GM10847 (cell line): ENCODE results near the gene CBFA2T3.

ENCODE experiments used
- POLR2A ChIP-seq: IDR thresholded peaks from 2 replicates; pipeline ENCODE4 v1.6.1; 2011; ENCODE audit not compliant: insufficient read length; ENCODE audit errors: extremely low read depth

CBFA2T3 gene

GRCh38 chr16:88864521-88864920 lies 112.5 kb downstream of the CBFA2T3 start:
- TF ChIP-seq POLR2A, result no peak

GRCh38 chr16:88864099-88864498 lies 112.9 kb downstream of the CBFA2T3 start:
- TF ChIP-seq POLR2A, result no peak

GRCh38 chr16:88863426-88863825 lies 113.6 kb downstream of the CBFA2T3 start:
- no peak for TF ChIP-seq POLR2A

GRCh38 chr16:88862968-88863367 lies 114.0 kb downstream of the CBFA2T3 start:
- TF ChIP-seq POLR2A, result no peak

- TF ChIP-seq POLR2A, result no peak
Measured at GRCh38 chr16:88861359-88861758, 115.6 kb downstream of the CBFA2T3 start.

GRCh38 chr16:88859381-88860091 lies 117.5 kb downstream of the CBFA2T3 start:
- no peak for TF ChIP-seq POLR2A

- TF ChIP-seq POLR2A, result no peak
Measured at GRCh38 chr16:88857728-88858339, 119.2 kb downstream of the CBFA2T3 start.

GRCh38 chr16:88856828-88857727 lies 119.9 kb downstream of the CBFA2T3 start, which contains the start of the genes GALNS and TRAPPC2L:
GALNS (minus strand) TSS chr16:88856947; CDS start chr16:88856877, 70 bp downstream.
TRAPPC2L (plus strand) TSS chr16:88857127; CDS start chr16:88857151, 24 bp downstream.
- TF ChIP-seq POLR2A, result peak; percentile 97

- TF ChIP-seq POLR2A, result no peak
Measured at GRCh38 chr16:88856122-88856827, 120.7 kb downstream of the CBFA2T3 start.

- TF ChIP-seq POLR2A, result no peak
Measured at GRCh38 chr16:88855736-88856121, 121.3 kb downstream of the CBFA2T3 start.

GRCh38 chr16:88855176-88855575 lies 121.8 kb downstream of the CBFA2T3 start:
- TF ChIP-seq POLR2A, result no peak

GRCh38 chr16:88854306-88855111 lies 122.5 kb downstream of the CBFA2T3 start:
- no peak for TF ChIP-seq POLR2A

GRCh38 chr16:88853325-88853941 lies 123.6 kb downstream of the CBFA2T3 start:
- no peak for TF ChIP-seq POLR2A

- no peak for TF ChIP-seq POLR2A
Measured at GRCh38 chr16:88851616-88852015, 125.4 kb downstream of the CBFA2T3 start.
